Coronary artery (tissue), 2 donors: ENCODE measurements around the gene BLTP2.

Experiments used
- DNase-seq: peaks from one replicate; pipeline ENCODE4 v3.0.0-alpha.2; 2017; ENCODE audit warnings: low spot score
- H3K27ac ChIP-seq, 2 donors: fragments of 200-600 bp; sonication (generic); one replicate each; pipeline ENCODE4 v1.5.1; 2016 to 2019
- H3K4me3 ChIP-seq: fragments of 200-600 bp; sonication (generic); 2 replicates; pipeline ENCODE4 v1.5.1; 2016; ENCODE audit warnings: mild to moderate bottlenecking, moderate library complexity
- TF ChIP-seq, protein P1 (sequence below): fragments of 200-600 bp; sonication (generic); IDR thresholded peaks from one replicate; pipeline ENCODE4 v1.5.1; 2019; ENCODE audit warnings: antibody characterized with exemption

BLTP2 gene

GRCh38 chr17:28626818-28627217 is 18.1 kb downstream of the BLTP2 start:
- Histone ChIP-seq H3K27ac (no peak overlapping the region), H3K4me3 (no peak overlapping the region)
- TF ChIP-seq, protein P1, sequence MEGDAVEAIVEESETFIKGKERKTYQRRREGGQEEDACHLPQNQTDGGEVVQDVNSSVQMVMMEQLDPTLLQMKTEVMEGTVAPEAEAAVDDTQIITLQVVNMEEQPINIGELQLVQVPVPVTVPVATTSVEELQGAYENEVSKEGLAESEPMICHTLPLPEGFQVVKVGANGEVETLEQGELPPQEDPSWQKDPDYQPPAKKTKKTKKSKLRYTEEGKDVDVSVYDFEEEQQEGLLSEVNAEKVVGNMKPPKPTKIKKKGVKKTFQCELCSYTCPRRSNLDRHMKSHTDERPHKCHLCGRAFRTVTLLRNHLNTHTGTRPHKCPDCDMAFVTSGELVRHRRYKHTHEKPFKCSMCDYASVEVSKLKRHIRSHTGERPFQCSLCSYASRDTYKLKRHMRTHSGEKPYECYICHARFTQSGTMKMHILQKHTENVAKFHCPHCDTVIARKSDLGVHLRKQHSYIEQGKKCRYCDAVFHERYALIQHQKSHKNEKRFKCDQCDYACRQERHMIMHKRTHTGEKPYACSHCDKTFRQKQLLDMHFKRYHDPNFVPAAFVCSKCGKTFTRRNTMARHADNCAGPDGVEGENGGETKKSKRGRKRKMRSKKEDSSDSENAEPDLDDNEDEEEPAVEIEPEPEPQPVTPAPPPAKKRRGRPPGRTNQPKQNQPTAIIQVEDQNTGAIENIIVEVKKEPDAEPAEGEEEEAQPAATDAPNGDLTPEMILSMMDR = no peak
- DNase-seq = no peak

DNA sequence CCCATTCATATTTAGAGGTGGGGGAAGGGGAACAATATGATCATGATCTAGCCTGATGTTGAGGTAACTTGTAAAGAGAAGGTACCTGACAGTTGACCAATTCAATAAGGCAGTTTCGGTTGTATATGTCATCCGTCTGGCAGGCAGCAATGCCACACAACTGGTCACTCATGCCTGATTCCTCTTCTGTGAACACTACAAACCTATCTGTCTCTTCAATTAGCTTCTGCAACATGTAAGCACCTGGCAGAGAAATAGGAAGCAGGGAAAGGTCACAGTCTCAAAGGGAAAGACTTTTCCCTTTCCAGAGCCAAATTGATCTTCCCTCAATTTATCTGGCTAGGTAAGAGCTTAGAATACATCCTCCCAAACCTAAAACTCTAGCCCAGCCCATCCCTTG is 20.8 kb downstream of the BLTP2 start:
- Histone ChIP-seq H3K4me3 (no peak overlapping the region), H3K27ac (no peak overlapping the region)

GRCh38 chr17:28623696-28624095 is 21.3 kb downstream of the BLTP2 start:
- H3K27ac ChIP-seq = no peak overlapping the region
- H3K4me3 ChIP-seq = no peak overlapping the region
- TF ChIP-seq, protein P1 = no peak
- DNase-seq = peak; percentile 28

More for the DNA sequence above, 20.8 kb downstream of the BLTP2 start:
- TF ChIP-seq, protein P1 = no peak
- no peak for DNase-seq

GRCh38 chr17:28622186-28622585 is 22.8 kb downstream of the BLTP2 start:
- DNase-seq = no peak
- TF ChIP-seq, protein P1 = no peak
- no peak overlapping the region for H3K4me3 ChIP-seq
- H3K27ac ChIP-seq = no peak overlapping the region

DNA sequence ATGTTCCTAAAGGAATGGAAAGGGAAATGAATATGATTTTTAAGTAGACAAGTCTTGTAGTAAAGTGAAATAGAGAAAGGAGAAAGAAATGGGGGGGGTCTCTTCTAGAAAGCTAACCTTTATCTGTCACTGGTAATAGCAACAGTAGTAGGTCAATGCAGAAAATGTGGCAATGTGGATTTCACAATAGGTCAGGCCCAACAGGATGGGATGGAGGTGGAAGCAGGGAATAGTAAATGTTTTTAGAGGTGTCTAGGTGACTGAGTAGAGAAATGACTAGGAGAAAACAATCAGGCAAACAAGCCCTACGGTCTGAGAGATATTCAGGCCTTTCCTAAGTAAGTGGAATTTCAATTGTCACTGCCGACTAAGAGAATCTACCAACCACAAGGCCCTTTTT is 24.9 kb downstream of the BLTP2 start:
- TF ChIP-seq, protein P1 = no peak
- no peak overlapping the region for H3K4me3 ChIP-seq
- DNase-seq = no peak
- no peak overlapping the region for H3K27ac ChIP-seq

GRCh38 chr17:28618464-28618863 is 26.5 kb downstream of the BLTP2 start:
- no peak overlapping the region for H3K27ac ChIP-seq
- no peak overlapping the region for H3K4me3 ChIP-seq
- DNase-seq = no peak
- TF ChIP-seq, protein P1 = no peak

GRCh38 chr17:28616281-28616680 is 28.7 kb downstream of the BLTP2 start:
- DNase-seq = peak; percentile 50
- Histone ChIP-seq H3K27ac (no peak overlapping the region), H3K4me3 (no peak overlapping the region)
- TF ChIP-seq, protein P1 = no peak
